AG10803 (cell line): Measurements from ENCODE around the gene FCSK.
"Not testable (repeated sequence)": the region's sequence is repeated elsewhere in the genome, so short reads cannot be mapped to it uniquely, and the experiment has no call there.

Experiments used
- DNase-seq: peaks from one replicate; pipeline ENCODE4 v3.0.0; 2010; ENCODE audit warnings: low read depth
- H3K4me3 ChIP-seq: 2 replicates; pipeline ENCODE4 v1.5.1; 2011; ENCODE audit warnings: mild to moderate bottlenecking, low read length, control low read depth
- CTCF ChIP-seq: conservative IDR thresholded peaks from 2 replicates; pipeline ENCODE4 v1.5.1; 2011; ENCODE audit warnings: mild to moderate bottlenecking, low read length, control low read depth, inconsistent platforms

Gene FCSK

GRCh38 chr16:70454222-70455034 is at the start of gene FCSK:
FCSK (plus strand) TSS chr16:70454595; CDS start chr16:70463191, 8,596 bp downstream.
- no peak for TF ChIP-seq CTCF
- DNase-seq, result peak; percentile 45
- H3K4me3 ChIP-seq, result peak within 1 kb of the TSS; percentile 81

GRCh38 chr16:70406104-70406503 is 48.3 kb upstream of the FCSK start:
- not testable (repeated sequence) for DNase-seq, H3K4me3 ChIP-seq

- no peak for TF ChIP-seq CTCF
- DNase-seq, result no peak
- no peak overlapping the region for H3K4me3 ChIP-seq
Measured at GRCh38 chr16:70407811-70408274, 46.6 kb upstream of the FCSK start.

- no peak for DNase-seq
- no peak overlapping the region for H3K4me3 ChIP-seq
- TF ChIP-seq CTCF, result no peak
Measured at GRCh38 chr16:70410734-70411133, 43.7 kb upstream of the FCSK start.

- no peak for TF ChIP-seq CTCF
- no peak for DNase-seq
- H3K4me3 ChIP-seq, result no peak overlapping the region
Measured at GRCh38 chr16:70412385-70412784, 42.0 kb upstream of the FCSK start.

GRCh38 chr16:70413572-70413971 is 40.8 kb upstream of the FCSK start:
- not testable (repeated sequence) for H3K4me3 ChIP-seq

GRCh38 chr16:70416748-70417616 is 37.4 kb upstream of the FCSK start:
- no peak for TF ChIP-seq CTCF
- no peak for DNase-seq
- no peak overlapping the region for H3K4me3 ChIP-seq

More at GRCh38 chr16:70413572-70413971, 40.8 kb upstream of the FCSK start:
- DNase-seq, result not testable (repeated sequence)

GRCh38 chr16:70417661-70418060 is 36.7 kb upstream of the FCSK start:
- TF ChIP-seq CTCF, result no peak
- H3K4me3 ChIP-seq, result no peak overlapping the region
- DNase-seq, result no peak
